Activated CD8-positive, alpha-beta memory T cell treated with anti-CD3 and anti-CD28 coated beads, Interleukin-2, amount 50 U/mL, for 24 hours (primary cell): Measurements from ENCODE around the gene WNT11.

Source experiments
- DNase-seq: peaks from one replicate; pipeline ENCODE4 v3.0.0-alpha.2; 2020; ENCODE audit errors: extremely low read depth

WNT11 gene

GRCh38 chr11:76218449-76219178 is 12.3 kb upstream of the WNT11 start:
- DNase-seq: no peak

- no peak for DNase-seq
Observed at GRCh38 chr11:76217653-76218160, 11.4 kb upstream of the WNT11 start.

- DNase-seq: no peak
Observed at GRCh38 chr11:76216536-76217325, 10.4 kb upstream of the WNT11 start.

- DNase-seq: no peak
Observed at GRCh38 chr11:76215941-76216340, 9.6 kb upstream of the WNT11 start.

GRCh38 chr11:76214968-76215548 is 8.8 kb upstream of the WNT11 start:
- no peak for DNase-seq

GRCh38 chr11:76214186-76214585 is 7.9 kb upstream of the WNT11 start:
- DNase-seq: no peak

- no peak for DNase-seq
Observed at GRCh38 chr11:76212086-76213035, 6.1 kb upstream of the WNT11 start.

GRCh38 chr11:76210931-76211851 is 4.9 kb upstream of the WNT11 start:
- DNase-seq: no peak

GRCh38 chr11:76209973-76210930 is 4.0 kb upstream of the WNT11 start:
- no peak for DNase-seq

GRCh38 chr11:76209375-76209972 is 3.2 kb upstream of the WNT11 start:
- no peak for DNase-seq

- DNase-seq: no peak
Observed at GRCh38 chr11:76208438-76209374, 2.4 kb upstream of the WNT11 start.

- no peak for DNase-seq
Observed at GRCh38 chr11:76207642-76208401, 1.5 kb upstream of the WNT11 start.

- DNase-seq: no peak
Observed at GRCh38 chr11:76206077-76206326, 300 bp downstream of the WNT11 start.

GRCh38 chr11:76205252-76206076 is 838 bp downstream of the WNT11 start:
- no peak for DNase-seq

- no peak for DNase-seq
Observed at GRCh38 chr11:76203937-76204336, 2.4 kb downstream of the WNT11 start.
